ENCODE results near the gene CCR4. TPM values are rescaled to one million over a fixed set of nuclear protein-coding genes. Genes with fewer than 3 reads are reported as not detected.

Gene CCR4
- total RNA-seq, 2 experiments from 2014 or later = 76.2 to 80.1 TPM

DNA sequence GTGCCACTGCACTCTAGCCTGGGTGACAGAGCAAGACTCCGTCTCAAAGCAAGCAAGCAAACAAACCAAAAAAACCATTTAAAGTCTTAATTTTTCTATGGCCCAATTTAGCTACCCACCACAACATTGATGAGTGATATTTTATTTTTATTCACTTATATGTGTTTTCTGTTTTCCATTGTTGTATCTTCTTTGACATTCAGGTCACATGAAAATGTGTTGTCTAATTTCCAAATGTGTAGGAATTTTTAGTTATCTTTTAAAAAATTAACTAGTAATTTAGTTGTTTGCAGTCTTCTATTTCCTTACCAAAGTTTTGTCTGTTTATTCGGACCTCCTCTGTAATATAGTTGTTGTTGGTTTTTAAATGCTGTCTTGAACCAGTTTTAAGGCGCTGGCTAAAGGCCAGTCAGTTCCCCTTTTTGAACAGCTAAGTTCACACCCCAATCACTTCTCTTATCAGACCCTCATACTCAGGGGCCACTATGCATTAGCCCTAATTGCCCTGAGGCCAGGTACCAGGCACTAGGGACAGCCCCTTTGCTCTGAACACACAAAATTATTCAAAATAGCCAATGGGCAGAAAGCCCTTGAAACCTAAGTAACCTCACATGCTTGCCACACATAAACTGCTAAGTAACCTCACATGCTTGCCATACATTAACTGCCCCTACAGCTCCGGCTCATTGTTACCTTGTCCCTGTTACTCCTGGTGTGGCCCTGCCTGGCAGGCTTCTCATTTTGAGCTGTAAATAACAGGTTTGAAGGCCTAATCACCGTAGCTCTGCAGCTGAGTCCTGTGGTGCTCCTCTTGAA, 4.3 kb upstream of the CCR4 start:
- no peak overlapping the region for H3K27ac Mint-ChIP-seq
- ChIA-PET CTCF (interaction anchor here (0.6 to 5.6 kb wide), 17 partner anchors 16 to 425 kb away, joined by 3 to 52 read pairs (median 5); no protein-coding TSS in a partner anchor), POLR2A (interaction anchor here (0.7 to 1.8 kb wide), 4 partner anchors 54 to 426 kb away, joined by 3 to 6 read pairs (median 5); no protein-coding TSS in a partner anchor)
- H3K9me3 Mint-ChIP-seq = no peaks in the 10 kb centered on the region
- Histone ChIP-seq H3K9me3 (ENCODE audit: control insufficient read depth in 1 of 2, insufficient read depth in 1 of 2, low read length in 2 of 2) (no peaks in the 10 kb centered on the region), H3K4me3 (ENCODE audit: low read length) (no peak overlapping the region), H3K27me3 (ENCODE audit: control insufficient read depth in 1 of 2, insufficient read depth in 2 of 2, low read length in 2 of 2) (no peaks in the 10 kb centered on the region), H3K27ac (ENCODE audit: low read depth in 1 of 2, low read length in 2 of 2) (no peak overlapping the region), H3K36me3 (ENCODE audit: insufficient read depth, low read length) (no peaks in the 10 kb centered on the region), H3K4me1 (ENCODE audit: insufficient read depth, low read length) (peaks cover 27% of the 10 kb centered on the region)
- intact Hi-C loops (cut with DNase I, micrococcal nuclease) = loop anchor here (1.0 to 10.0 kb wide), 6 partner anchors 18 to 838 kb away; no protein-coding TSS in a partner anchor
- ATAC-seq (ENCODE audit: poor library complexity) = no peak
- peaks cover 41% of the 10 kb centered on the region for H3K4me1 Mint-ChIP-seq (ENCODE audit: low read depth)
- H3K27me3 Mint-ChIP-seq = no peaks in the 10 kb centered on the region
- no peak overlapping the region for H3K4me3 Mint-ChIP-seq
- no peak for DNase-seq
- TF ChIP-seq, protein P1, sequence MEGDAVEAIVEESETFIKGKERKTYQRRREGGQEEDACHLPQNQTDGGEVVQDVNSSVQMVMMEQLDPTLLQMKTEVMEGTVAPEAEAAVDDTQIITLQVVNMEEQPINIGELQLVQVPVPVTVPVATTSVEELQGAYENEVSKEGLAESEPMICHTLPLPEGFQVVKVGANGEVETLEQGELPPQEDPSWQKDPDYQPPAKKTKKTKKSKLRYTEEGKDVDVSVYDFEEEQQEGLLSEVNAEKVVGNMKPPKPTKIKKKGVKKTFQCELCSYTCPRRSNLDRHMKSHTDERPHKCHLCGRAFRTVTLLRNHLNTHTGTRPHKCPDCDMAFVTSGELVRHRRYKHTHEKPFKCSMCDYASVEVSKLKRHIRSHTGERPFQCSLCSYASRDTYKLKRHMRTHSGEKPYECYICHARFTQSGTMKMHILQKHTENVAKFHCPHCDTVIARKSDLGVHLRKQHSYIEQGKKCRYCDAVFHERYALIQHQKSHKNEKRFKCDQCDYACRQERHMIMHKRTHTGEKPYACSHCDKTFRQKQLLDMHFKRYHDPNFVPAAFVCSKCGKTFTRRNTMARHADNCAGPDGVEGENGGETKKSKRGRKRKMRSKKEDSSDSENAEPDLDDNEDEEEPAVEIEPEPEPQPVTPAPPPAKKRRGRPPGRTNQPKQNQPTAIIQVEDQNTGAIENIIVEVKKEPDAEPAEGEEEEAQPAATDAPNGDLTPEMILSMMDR (IDR thresholded peaks at IDR 0.05) = no peak
- no peaks in the 10 kb centered on the region for H3K36me3 Mint-ChIP-seq (ENCODE audit: low read depth)

DNA sequence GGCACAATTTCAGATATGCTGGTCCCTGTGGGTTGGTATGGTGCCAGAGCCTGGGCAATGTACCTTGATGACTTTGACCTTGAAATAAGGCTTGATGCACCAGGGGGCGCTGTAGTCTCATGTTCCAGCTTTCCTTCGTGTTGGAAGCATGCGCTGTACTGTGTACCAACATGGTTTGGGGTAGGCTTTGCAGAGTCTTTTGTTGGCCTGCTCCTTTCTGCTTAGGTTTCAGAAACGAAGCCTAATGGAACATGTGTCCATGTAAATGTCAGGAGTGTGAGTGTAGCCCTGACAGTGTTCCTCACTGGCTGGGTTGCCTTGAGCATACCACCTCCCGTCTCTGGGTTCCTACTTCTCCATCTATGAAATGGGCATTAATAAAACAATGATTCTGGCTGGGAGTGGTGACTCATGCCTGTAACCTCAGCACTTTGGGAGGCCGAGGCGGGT, 3.6 kb upstream of the CCR4 start:
- POLR2A ChIA-PET = interaction anchor here (0.7 to 1.8 kb wide), 4 partner anchors 54 to 425 kb away, joined by 3 to 6 read pairs (median 5); no protein-coding TSS in a partner anchor
- Histone ChIP-seq H3K27me3 (ENCODE audit: control insufficient read depth in 1 of 2, insufficient read depth in 2 of 2, low read length in 2 of 2) (no peaks in the 10 kb centered on the region), H3K4me1 (ENCODE audit: insufficient read depth, low read length) (peaks cover 30% of the 10 kb centered on the region), H3K4me3 (ENCODE audit: low read length) (no peak overlapping the region), H3K36me3 (ENCODE audit: insufficient read depth, low read length) (no peaks in the 10 kb centered on the region), H3K27ac (ENCODE audit: low read depth in 1 of 2, low read length in 2 of 2) (no peak overlapping the region), H3K9me3 (ENCODE audit: control insufficient read depth in 1 of 2, insufficient read depth in 1 of 2, low read length in 2 of 2) (no peaks in the 10 kb centered on the region)
- Mint-ChIP-seq H3K4me3 (no peak overlapping the region), H3K27ac (no peak overlapping the region), H3K4me1 (ENCODE audit: low read depth) (peaks cover 47% of the 10 kb centered on the region), H3K36me3 (ENCODE audit: low read depth) (peaks cover 5% of the 10 kb centered on the region), H3K27me3 (no peaks in the 10 kb centered on the region), H3K9me3 (no peaks in the 10 kb centered on the region)
- peak; percentile 68 for ATAC-seq (ENCODE audit: poor library complexity)
- DNase-seq = peak; percentile 83 to 98 (median 92)
- TF ChIP-seq, protein P1 (IDR thresholded peaks at IDR 0.05) = peak; percentile 85
- intact Hi-C loops (cut with DNase I, micrococcal nuclease) = loop anchor here (1.0 to 10.0 kb wide), 6 partner anchors 17 to 837 kb away; no protein-coding TSS in a partner anchor
- CTCF ChIA-PET = interaction anchor here (0.6 to 5.6 kb wide), 20 partner anchors 15 to 425 kb away, joined by 3 to 52 read pairs (median 5); no protein-coding TSS in a partner anchor

DNA sequence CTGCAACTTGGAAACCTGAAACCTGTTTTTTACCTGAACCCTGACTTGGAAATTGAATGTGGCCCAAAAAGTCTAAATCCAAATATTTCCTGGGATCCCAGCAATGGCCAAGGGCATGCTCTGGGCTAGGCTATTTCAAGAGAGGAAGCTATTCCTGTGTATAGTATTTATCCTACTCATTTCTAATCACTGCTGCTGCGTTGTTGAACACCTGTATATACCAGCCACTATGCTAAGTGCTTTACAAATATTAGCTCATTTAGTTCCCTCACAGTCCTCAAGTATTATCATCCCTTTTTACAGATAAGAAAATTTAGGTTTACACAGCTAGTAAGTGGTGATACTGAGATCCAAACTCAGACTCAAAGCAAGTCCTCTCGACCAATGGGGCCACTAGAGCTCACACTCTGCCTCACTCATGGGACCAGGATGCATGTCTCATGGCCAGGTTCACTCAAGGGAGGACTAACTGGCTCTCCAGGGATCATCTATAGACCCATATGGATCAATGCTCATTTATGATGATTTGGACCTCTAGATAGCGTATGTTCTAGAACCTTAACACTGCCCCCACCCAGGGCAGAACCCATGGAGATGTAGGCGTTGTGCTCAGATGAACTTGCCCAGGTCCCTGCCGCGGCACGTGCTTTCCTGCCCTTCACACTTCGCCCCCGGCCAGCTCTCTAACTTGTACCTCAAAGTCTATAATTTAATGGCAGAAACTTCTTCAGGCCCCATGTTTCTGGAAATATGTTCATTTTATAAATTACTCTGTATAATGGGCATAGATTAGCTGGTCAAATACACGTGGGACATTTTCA, 2.6 kb upstream of the CCR4 start:
- peaks cover 57% of the 10 kb centered on the region for H3K4me1 Mint-ChIP-seq (ENCODE audit: low read depth)
- no peak overlapping the region for H3K4me3 Mint-ChIP-seq

More for the DNA sequence above, 2.6 kb upstream of the CCR4 start:
- intact Hi-C loops (cut with DNase I, micrococcal nuclease) = loop anchor here in 1 of 2 experiments (5.0 to 10.0 kb wide), 2 partner anchors 183 to 836 kb away; no protein-coding TSS in a partner anchor
- no peaks in the 10 kb centered on the region for H3K27me3 Mint-ChIP-seq
- no peak overlapping the region for H3K27ac Mint-ChIP-seq
- Histone ChIP-seq H3K27ac (ENCODE audit: low read depth in 1 of 2, low read length in 2 of 2) (no peak overlapping the region), H3K9me3 (ENCODE audit: control insufficient read depth in 1 of 2, insufficient read depth in 1 of 2, low read length in 2 of 2) (no peaks in the 10 kb centered on the region), H3K4me3 (ENCODE audit: low read length) (no peak overlapping the region), H3K4me1 (ENCODE audit: insufficient read depth, low read length) (peaks cover 38% of the 10 kb centered on the region), H3K27me3 (ENCODE audit: control insufficient read depth in 1 of 2, insufficient read depth in 2 of 2, low read length in 2 of 2) (no peaks in the 10 kb centered on the region), H3K36me3 (ENCODE audit: insufficient read depth, low read length) (peaks cover 3% of the 10 kb centered on the region)
- peaks cover 15% of the 10 kb centered on the region for H3K36me3 Mint-ChIP-seq (ENCODE audit: low read depth)
- DNase-seq = no peak
- CTCF ChIA-PET = interaction anchor here (1.0 to 5.6 kb wide), 11 partner anchors 14 to 424 kb away, joined by 3 to 52 read pairs (median 7); no protein-coding TSS in a partner anchor
- ATAC-seq (ENCODE audit: poor library complexity) = no peak
- POLR2A ChIA-PET = interaction anchor here (1.1 kb wide), 1 partner anchor 122 kb away, joined by 4 read pairs; no protein-coding TSS in a partner anchor
- TF ChIP-seq, protein P1 (IDR thresholded peaks at IDR 0.05) = no peak
- H3K9me3 Mint-ChIP-seq = no peaks in the 10 kb centered on the region
